Left kidney (tissue), 8 donors: ENCODE measurements around the gene CSTF2T. TPM values are rescaled to one million over a fixed set of nuclear protein-coding genes. Genes with fewer than 3 reads are reported as not detected.

Source experiments
- DNase-seq: peaks from one replicate; pipeline ENCODE4 v3.0.0-alpha.2; 2013
- long read RNA-seq, 8 donors: transcript quantifications; one replicate each; lab custom pipeline, GENCODE V29; 2026
- polyA plus RNA-seq: library from polyadenylated mRNA; unstranded; fragments of 120-200 nt; gene quantifications from one replicate; pipeline ENCODE4 v1.2.1, GENCODE V29; 2013; ENCODE audit not compliant: insufficient read length

The CSTF2T gene
- polyA plus RNA-seq = 41.5 TPM
- long read RNA-seq, donor 1, full-length matches to known transcripts = 68 of 68 reads
- long read RNA-seq, donor 1, partial matches to known transcripts = 0 of 68 reads
- long read RNA-seq, donor 1, other reads (novel, unspliced or antisense) = 0 of 68 reads
- long read RNA-seq, donor 2, full-length matches to known transcripts = 60 of 60 reads
- long read RNA-seq, donor 2, partial matches to known transcripts = 0 of 60 reads
- long read RNA-seq, donor 2, other reads (novel, unspliced or antisense) = 0 of 60 reads
- long read RNA-seq, donor 3, full-length matches to known transcripts = 46 of 46 reads
- long read RNA-seq, donor 3, partial matches to known transcripts = 0 of 46 reads
- long read RNA-seq, donor 3, other reads (novel, unspliced or antisense) = 0 of 46 reads
- long read RNA-seq, donor 4, full-length matches to known transcripts = 3 of 3 reads
- long read RNA-seq, donor 4, partial matches to known transcripts = 0 of 3 reads
- long read RNA-seq, donor 4, other reads (novel, unspliced or antisense) = 0 of 3 reads
- long read RNA-seq, donor 5, full-length matches to known transcripts = 64 of 64 reads
- long read RNA-seq, donor 5, partial matches to known transcripts = 0 of 64 reads
- long read RNA-seq, donor 5, other reads (novel, unspliced or antisense) = 0 of 64 reads
- long read RNA-seq, donor 6, full-length matches to known transcripts = 53 of 53 reads
- long read RNA-seq, donor 6, partial matches to known transcripts = 0 of 53 reads
- long read RNA-seq, donor 6, other reads (novel, unspliced or antisense) = 0 of 53 reads
- long read RNA-seq, donor 7, full-length matches to known transcripts = 82 of 82 reads
- long read RNA-seq, donor 7, partial matches to known transcripts = 0 of 82 reads
- long read RNA-seq, donor 7, other reads (novel, unspliced or antisense) = 0 of 82 reads
- long read RNA-seq, donor 8, full-length matches to known transcripts = 15 of 15 reads
- long read RNA-seq, donor 8, partial matches to known transcripts = 0 of 15 reads
- long read RNA-seq, donor 8, other reads (novel, unspliced or antisense) = 0 of 15 reads

- DNase-seq = peak; percentile 95
Observed at GRCh38 chr10:51699475-51700227, at the start of gene CSTF2T. Gene CSTF2T, minus strand, starts transcription at chr10:51699595. Its CDS starts 46 bp downstream, at chr10:51699549.

DNA sequence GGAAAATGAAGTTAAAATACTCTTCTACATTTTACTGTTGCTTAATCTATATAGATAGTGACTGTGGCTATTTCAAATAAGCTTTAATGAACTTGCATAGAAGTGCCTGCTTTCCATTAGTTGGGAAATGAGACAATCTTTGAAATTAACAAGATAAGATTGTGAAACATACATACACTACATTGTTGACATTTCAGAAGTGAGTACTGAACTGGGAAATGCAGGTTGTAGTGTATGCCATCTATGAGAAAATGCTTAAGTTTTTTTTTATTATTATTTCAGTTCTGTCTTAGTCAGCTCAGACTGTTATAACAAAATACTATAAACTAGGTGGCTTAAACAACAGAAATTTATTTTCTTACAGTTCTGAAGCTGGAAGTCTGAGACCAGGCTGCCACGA lies 49.6 kb upstream of the CSTF2T start:
- no peak for DNase-seq

GRCh38 chr10:51747216-51747615 lies 47.8 kb upstream of the CSTF2T start:
- no peak for DNase-seq

GRCh38 chr10:51745397-51745796 lies 46.0 kb upstream of the CSTF2T start:
- DNase-seq = no peak

DNA sequence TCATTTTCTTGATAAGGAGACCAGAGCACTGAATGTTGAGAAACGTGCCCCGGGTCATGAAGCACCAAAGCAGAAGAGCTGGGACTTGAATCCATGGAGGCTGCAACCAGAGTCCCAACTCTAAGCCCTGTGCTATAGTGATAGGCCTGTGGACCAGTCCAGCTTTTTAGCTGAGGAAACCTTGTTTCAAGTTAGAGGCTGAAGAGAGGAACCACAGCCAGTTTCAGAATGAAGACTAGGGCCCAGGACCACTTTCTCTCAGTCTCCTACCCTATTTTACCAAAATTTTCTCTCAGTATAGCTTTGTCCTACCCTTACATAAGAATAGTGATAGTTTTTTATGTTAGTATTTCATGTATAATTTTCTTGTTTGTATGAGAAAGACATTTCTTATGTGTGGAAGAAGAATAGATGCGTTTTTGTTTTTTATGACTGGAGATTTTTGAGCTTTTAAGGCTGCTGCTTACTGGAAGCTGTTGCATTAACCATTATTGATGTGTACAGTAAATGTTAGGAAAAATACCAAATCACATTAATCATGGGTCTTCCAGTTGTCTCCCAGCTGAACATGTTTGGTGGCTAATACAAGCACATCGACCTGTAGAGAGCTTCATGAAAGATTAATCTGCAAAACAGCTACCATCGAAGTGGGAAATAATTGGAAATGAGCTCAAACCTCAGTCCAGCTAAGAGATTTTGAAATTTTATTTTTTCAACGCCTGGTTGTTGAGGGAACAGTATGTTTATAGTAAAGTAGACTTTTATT lies 45.0 kb upstream of the CSTF2T start:
- no peak for DNase-seq

DNA sequence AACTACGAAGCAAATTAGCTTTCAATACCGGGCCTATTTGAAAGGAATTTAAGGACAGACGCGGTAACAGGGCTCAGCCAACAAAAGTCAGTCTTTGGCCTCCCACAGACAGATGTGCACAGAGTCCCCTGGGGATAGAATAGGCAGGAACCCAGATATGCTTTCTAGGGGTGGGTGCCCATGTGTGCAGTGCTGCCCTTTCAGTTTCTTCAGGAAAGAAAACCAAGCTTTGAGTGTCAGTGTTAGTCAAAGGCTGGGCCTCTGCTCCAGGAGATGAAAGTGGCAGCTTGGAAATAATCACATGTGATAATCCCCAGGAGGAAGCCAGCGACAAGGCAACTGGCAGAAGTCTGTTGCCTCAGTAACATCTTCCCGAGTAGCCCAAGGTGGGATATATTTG lies 43.8 kb upstream of the CSTF2T start:
- DNase-seq = no peak

GRCh38 chr10:51733057-51733456 lies 33.7 kb upstream of the CSTF2T start:
- no peak for DNase-seq

- DNase-seq = peak; percentile 25
Observed at GRCh38 chr10:51729822-51730555, 30.6 kb upstream of the CSTF2T start.

GRCh38 chr10:51724038-51724437 lies 24.6 kb upstream of the CSTF2T start:
- no peak for DNase-seq

GRCh38 chr10:51718804-51719291 lies 19.5 kb upstream of the CSTF2T start:
- DNase-seq = no peak

DNA sequence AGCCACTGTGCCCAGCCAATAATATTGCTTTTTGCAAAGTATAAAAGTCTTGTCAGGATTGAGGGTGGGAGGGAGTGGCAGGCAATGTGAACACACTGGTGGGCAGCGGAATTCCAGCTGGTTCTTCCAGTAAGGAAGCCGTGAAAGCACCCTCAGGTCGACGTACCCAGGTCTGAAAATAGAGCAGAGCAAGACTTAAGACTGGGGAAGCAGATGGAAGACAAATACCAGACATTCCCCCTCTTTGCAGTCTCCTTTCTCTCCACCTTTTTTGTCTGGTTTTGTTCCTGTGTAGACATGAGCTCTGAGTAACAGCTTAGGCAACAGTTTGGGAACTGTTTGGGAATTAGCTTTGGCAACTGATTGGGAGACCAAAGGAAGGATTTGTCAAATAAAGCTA lies 17.6 kb upstream of the CSTF2T start:
- DNase-seq = no peak

DNA sequence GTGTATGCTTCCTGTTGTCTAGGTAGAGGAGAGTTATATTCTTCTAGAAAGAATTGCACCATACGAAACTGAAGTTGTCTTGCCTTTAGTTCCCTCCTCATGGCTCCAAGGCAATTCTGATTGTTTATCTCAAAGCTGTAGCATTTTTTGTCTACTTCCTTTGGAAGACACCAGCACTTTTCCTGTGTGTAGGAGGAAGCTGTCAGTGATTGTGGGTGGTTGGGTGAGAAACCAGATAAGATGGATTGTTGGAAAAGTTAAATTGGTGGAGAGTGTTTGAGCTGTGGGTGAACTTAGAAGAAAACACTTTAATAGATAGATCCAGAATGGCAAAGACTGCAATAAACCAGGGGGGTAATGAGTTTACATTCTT lies 12.1 kb upstream of the CSTF2T start:
- DNase-seq = no peak

- no peak for DNase-seq
Observed at GRCh38 chr10:51709324-51709972, 10.1 kb upstream of the CSTF2T start.

DNA sequence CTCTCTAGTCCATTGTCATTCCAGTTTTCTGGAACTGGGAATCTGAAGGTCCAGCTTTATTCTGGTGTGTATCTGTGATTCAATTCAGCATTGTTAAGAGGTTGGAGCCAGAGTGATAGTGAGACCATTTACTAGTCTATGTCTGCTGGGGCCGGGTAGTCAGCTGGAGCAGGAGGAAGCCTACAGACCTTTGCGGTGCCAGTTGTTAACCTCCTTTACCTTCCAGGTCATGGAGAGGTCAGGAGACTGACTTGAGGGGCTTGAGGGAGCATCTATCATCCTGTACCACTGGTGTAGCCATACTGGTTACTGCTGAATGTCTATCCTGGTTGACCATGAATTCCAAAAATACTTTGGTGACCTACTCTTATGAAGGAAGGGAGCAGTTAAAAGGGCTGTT lies 9.2 kb upstream of the CSTF2T start:
- DNase-seq = no peak

DNA sequence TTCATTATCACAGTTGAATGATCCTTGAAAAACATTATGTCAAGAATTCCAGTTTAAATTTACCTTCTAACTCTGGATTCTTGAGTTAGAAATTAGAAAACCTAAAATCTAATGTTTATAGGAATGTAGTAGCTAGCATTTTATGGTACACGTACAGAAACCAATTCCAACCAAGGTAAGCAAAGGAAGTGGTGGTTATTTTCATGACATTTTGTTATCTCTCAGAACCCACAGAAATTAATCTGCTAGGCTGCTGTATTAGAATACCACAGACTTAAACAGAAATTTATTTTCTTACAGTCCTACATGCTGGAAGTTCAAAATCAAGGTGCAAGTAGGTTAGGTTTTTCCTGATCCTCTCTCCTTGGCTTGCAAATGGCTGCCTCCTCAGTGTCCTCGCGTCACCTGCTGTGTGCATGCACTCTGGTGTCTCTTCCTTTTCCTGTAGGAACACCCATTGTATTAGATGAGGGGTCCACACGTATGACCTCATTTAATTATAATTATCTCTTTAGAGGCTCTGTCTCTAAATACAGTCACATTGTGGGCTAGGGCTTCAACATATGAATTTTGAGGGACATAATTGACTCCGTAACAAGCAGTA lies 8.5 kb upstream of the CSTF2T start:
- DNase-seq = no peak

DNA sequence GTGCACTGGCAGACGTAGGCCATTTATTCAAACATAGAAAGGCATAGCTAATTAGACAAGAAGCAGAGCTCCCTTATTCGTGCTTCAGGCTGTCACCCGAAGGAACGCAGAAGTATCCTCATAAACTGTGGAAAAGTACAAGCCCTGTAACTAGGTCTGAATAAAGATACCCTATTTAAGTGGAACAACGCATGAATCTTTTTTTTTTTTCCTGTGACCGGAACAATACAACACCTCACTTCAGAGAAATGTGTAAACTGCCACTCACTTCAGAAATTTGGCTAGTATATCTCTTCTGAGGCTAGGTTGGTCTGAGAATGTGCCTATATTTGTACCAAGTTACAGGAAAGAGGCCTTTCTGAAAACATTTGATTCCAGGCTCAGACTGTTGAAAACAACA lies 8.0 kb upstream of the CSTF2T start:
- no peak for DNase-seq

DNA sequence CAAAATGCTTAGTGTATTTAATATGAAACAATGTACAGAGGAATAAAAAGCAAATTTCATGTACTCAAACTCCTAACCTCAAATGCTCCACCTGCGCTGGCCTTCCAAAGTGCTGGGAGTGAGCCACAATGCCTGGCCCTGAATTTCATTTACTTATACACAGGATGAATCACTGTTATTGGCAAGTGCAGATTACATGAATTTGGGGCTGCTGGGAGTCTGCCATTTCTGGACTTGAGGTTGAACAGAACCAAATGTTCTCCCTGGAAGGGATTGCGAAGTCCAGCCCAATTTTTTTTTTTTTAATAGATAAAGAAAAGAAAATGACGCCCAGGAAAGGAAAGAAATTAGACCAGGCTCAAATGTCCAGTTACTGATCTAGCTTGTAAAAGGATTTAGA lies 6.8 kb upstream of the CSTF2T start:
- no peak for DNase-seq

- no peak for DNase-seq
Observed at GRCh38 chr10:51705774-51706173, 6.4 kb upstream of the CSTF2T start.

DNA sequence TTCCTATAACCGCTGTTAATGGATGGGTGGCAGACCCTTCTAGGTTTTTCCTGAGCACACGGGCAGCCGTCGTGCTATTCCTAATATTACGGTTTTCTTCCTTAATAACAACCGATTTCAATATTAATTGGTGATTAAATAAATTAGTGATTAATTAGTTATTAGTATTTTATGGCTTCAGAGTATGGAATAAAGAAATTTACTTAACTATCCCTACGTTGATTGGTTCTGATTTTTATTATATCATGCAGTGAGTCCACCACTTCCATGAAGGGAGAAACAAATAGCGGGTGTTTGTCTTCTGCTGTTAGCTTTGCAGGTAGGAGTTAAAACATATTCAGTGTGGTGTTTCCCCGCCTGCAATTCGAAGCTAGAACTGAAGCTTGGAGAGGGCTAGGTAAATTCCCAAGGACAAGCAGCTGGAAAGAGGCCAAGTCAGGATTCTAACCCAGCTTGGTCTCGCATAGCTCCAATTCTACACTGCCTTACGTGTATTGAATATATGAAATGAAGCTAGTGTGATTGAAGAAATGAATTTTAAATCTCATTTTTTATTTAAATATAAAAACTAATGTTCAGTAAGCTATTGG lies 928 bp upstream of the CSTF2T start:
- DNase-seq = peak; percentile 66
